ENCODE results near the gene RNF225.
A peak's percentile ranks its signal among the peaks of the same experiment; 100 is the strongest.

The RNF225 gene

DNA sequence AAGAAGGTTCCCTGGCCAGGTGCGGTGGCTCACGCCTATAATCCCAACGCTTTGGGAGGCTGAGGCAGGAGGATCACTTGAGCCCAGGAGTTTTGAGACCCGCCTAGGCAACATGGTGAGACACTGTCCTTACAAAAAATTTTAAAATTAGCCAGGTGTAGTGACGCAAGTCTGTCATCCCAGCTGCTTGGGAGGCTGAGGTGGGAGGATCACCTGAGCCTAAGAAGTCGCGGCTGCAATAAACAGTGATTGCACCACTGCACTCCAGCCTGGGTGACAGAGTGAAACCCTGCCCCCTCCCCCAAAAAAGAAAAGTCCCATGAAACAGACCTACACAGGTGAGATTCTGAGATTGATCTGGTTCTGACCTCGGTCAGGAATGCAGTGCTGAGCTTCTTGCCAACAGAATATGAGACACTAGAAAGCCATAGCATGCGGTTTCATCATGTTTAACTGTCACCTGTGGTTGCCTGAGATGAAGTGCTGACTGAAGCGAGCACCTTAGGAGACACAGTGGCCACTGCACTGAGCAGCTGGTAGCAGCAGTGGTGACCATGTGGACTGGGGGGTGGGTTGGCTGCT, 40.1 kb upstream of the RNF225 start:
- no peak overlapping the region for H3K4me3 ChIP-seq (ENCODE audit: low read depth, low read length)
- TF ChIP-seq, protein P1, sequence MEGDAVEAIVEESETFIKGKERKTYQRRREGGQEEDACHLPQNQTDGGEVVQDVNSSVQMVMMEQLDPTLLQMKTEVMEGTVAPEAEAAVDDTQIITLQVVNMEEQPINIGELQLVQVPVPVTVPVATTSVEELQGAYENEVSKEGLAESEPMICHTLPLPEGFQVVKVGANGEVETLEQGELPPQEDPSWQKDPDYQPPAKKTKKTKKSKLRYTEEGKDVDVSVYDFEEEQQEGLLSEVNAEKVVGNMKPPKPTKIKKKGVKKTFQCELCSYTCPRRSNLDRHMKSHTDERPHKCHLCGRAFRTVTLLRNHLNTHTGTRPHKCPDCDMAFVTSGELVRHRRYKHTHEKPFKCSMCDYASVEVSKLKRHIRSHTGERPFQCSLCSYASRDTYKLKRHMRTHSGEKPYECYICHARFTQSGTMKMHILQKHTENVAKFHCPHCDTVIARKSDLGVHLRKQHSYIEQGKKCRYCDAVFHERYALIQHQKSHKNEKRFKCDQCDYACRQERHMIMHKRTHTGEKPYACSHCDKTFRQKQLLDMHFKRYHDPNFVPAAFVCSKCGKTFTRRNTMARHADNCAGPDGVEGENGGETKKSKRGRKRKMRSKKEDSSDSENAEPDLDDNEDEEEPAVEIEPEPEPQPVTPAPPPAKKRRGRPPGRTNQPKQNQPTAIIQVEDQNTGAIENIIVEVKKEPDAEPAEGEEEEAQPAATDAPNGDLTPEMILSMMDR (IDR thresholded peaks at IDR 0.05; ENCODE audit: low read depth, low read length): no peak
- DNase-seq (ENCODE audit: low read depth, low spot score): no peak
- in situ Hi-C loops (cut with HindIII; ENCODE audit: low sequenced_read_pairs): no loop called here

GRCh38 chr19:58355908-58356765, 39.3 kb upstream of the RNF225 start:
- no peak overlapping the region for H3K4me3 ChIP-seq (ENCODE audit: low read depth, low read length)
- TF ChIP-seq, protein P1 (IDR thresholded peaks at IDR 0.05; ENCODE audit: low read depth, low read length): no peak
- no peak for DNase-seq (ENCODE audit: low read depth, low spot score)
- in situ Hi-C loops (cut with HindIII; ENCODE audit: low sequenced_read_pairs): no loop called here

GRCh38 chr19:58356766-58357480, 38.5 kb upstream of the RNF225 start:
- TF ChIP-seq, protein P1 (IDR thresholded peaks at IDR 0.05; ENCODE audit: low read depth, low read length): no peak
- H3K4me3 ChIP-seq (ENCODE audit: low read depth, low read length): no peak overlapping the region
- DNase-seq (ENCODE audit: low read depth, low spot score): no peak
- in situ Hi-C loops (cut with HindIII; ENCODE audit: low sequenced_read_pairs): no loop called here

DNA sequence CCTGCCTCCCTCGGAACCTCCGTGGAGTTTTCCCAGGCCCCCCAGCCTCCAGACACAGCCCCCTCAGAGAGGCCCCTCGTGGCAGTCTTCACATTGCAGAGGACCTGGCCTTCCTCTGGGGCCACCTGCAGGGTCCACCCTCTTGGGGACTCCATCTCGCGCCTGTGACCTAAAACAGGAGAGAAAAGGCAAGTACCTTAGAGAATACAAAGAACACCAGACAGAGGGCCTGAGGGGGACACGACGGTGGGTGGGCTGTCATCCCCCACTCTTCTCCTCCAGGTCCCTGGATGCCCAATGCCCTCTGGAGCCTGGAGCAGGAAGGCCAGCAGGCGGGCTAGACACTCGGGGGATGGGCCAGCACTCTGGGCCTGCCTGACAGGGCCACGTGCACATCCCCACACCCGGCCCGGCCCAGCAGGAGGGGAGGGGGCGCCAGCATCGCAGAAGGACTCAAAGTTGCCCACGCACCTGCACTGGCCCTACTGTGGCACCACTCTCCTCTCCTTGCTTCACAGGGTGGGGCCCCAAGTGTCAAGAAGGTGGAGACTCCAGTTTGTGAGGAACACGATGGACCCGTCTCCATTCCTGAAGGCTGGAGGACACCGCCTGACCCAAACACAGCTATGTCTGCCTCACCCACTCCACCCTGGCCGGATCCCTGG, 37.8 kb upstream of the RNF225 start:
- no peak overlapping the region for H3K4me3 ChIP-seq (ENCODE audit: low read depth, low read length)
- no peak for DNase-seq (ENCODE audit: low read depth, low spot score)
- in situ Hi-C loops (cut with HindIII; ENCODE audit: low sequenced_read_pairs): no loop called here
- TF ChIP-seq, protein P1 (IDR thresholded peaks at IDR 0.05; ENCODE audit: low read depth, low read length): no peak

DNA sequence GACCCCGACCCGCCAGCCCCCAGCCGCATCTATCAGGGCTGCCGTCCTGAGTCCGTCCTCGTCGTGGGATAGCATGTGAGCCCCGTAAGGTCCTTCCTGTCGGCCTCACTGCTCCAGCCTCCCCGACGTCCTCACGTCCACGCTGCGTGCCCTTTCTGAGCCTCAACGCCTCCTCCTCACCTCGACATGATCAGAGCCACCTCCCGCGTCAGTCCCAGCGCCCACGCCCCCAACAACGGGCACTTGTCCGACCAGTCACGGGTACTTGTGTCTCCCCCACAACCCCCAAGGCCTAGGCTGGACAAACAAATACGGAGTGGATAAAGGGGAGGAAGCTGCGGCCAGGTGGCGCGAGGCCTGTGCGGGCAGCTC, 33.6 kb upstream of the RNF225 start:
- TF ChIP-seq, protein P1 (IDR thresholded peaks at IDR 0.05; ENCODE audit: low read depth, low read length): no peak
- no peak for DNase-seq (ENCODE audit: low read depth, low spot score)
- H3K4me3 ChIP-seq (ENCODE audit: low read depth, low read length): peak overlapping the region; percentile 73
- in situ Hi-C loops (cut with HindIII; ENCODE audit: low sequenced_read_pairs): no loop called here

DNA sequence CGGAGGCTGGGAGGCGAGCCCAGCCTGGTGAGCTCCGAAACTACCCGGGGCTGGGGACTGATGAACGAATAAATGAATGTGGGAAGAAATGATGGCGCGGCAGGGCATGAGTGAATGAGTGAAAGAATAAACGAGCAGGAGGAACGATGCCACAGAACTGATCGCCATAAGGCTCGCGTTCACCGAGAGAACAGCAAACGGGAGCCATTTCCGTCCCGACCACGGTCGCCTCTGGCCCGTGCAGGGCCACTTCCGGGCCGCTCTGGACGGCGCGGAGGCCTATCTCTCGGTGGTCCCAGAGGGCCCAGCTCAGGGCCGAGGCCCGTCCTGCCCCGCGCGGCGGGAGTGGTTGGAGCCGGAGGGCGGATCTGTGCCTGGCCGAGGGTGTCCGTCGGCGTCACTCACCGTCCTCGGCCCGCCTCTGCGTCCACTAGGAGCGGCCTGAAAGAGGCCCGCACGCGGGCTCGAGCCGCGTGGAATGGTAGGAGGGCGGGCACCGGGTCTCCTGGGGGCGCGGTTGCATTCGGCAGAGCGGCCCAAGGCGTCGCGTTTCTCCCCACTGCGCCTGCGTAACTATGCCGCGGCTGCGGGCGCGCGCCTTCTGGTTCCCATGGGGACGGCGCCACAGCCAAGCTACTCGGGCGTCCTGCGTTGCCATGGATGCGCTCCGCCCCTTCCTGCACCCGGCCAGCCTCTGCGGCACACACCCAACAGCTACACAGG, 33.0 kb upstream of the RNF225 start, which contains the start of gene ZNF497:
TSS of gene ZNF497 (minus strand) at position 480 of the 723 bp plus-strand sequence. CDS start 5,116 bp downstream, outside the sequence.
- peak within 1 kb of the TSS; percentile 73 for H3K4me3 ChIP-seq (ENCODE audit: low read depth, low read length)
- peak; percentile 97 for DNase-seq (ENCODE audit: low read depth, low spot score)
- in situ Hi-C loops (cut with HindIII; ENCODE audit: low sequenced_read_pairs): no loop called here
- TF ChIP-seq, protein P1 (IDR thresholded peaks at IDR 0.05; ENCODE audit: low read depth, low read length): no peak
